ENCODE data around the gene PDCD7.

DNA sequence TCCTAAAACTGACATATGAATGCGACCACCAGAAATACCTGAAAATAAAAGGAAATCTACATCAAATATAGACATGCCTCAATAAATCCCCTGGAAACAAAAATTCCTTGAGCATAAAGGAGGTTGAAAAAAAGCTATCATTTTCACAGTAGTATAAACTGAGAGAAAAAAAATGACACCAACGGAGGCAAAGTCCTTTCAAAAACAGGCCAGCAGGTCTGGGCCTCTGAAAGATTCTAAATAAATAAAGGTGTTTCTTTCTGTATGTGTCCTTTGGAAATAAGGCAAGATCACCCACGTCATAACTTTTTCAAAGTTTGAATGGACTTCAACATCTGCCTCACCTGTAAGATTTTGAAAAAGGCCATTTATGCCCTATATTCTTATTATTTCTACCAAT, 46.6 kb upstream of the PDCD7 start:
- no peak for TF ChIP-seq POLR2A (IDR thresholded peaks at IDR 0.05)
- TF ChIP-seq, protein P1, sequence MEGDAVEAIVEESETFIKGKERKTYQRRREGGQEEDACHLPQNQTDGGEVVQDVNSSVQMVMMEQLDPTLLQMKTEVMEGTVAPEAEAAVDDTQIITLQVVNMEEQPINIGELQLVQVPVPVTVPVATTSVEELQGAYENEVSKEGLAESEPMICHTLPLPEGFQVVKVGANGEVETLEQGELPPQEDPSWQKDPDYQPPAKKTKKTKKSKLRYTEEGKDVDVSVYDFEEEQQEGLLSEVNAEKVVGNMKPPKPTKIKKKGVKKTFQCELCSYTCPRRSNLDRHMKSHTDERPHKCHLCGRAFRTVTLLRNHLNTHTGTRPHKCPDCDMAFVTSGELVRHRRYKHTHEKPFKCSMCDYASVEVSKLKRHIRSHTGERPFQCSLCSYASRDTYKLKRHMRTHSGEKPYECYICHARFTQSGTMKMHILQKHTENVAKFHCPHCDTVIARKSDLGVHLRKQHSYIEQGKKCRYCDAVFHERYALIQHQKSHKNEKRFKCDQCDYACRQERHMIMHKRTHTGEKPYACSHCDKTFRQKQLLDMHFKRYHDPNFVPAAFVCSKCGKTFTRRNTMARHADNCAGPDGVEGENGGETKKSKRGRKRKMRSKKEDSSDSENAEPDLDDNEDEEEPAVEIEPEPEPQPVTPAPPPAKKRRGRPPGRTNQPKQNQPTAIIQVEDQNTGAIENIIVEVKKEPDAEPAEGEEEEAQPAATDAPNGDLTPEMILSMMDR (IDR thresholded peaks at IDR 0.05) = no peak

All from Peyer's patch (tissue), 4 donors.